ENCODE measurements around the gene INTS3.

- no peak for TF ChIP-seq REST (IDR thresholded peaks at IDR 0.05; ENCODE audit: low read depth)
- TF ChIP-seq TCF12 (IDR thresholded peaks at IDR 0.05; ENCODE audit: low read depth): no peak
- no peak for TF ChIP-seq EP300 (IDR thresholded peaks at IDR 0.05; ENCODE audit: borderline replicate concordance)
- no peak for TF ChIP-seq USF1 (IDR thresholded peaks at IDR 0.05)
- TF ChIP-seq YY1 (IDR thresholded peaks at IDR 0.05; ENCODE audit: low read depth): no peak
These were observed 88.5 kb downstream of the INTS3 start for GRCh38 chr1:153816283-153816889.
